ENCODE results near the gene ACHE. TPM values are rescaled to one million over a fixed set of nuclear protein-coding genes. Genes with fewer than 3 reads are reported as not detected.

ACHE gene
- total and polyA plus RNA-seq, 2 donors from 2014 or later = 1.6 to 3.6 TPM

DNA sequence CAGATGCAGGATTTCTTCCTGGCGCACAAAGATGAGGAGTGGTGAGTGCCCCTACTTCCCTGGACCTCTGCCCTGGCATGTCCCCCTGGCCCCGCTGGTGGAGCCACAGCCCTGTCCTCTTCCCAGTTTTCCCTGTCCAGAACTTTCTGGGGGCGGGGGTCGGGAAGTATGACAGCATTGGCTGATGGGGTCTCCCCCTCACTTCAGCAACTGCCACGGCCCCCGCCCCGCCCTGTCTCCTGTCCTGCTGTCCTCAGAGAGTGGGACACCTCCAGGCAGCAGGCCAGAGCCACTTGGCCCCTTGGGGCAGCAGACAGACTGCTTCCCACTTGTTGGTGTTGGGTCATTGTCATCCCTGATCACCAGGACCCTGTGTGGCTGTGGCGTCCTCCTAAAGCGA, 13.5 kb downstream of the ACHE start:
- H3K36me3 ChIP-seq (ENCODE audit: control insufficient read depth in 2 of 3, insufficient read depth in 3 of 3, low read length in 3 of 3) = peaks cover 14 to 55% (median 32%) of the 10 kb centered on the region in 3 donors
- FAIRE-seq (no peak), DNase-seq (peak in 1 of 5 donors; percentile 78)
- no peaks in the 10 kb centered on the region for H3K27me3 ChIP-seq (ENCODE audit: control insufficient read depth, insufficient read depth, low read length)
- H3K9me3 ChIP-seq (ENCODE audit: control insufficient read depth in 2 of 3, insufficient read depth in 1 of 3, low read length in 3 of 3) = no peaks in the 10 kb centered on the region
- H3K4me3 ChIP-seq (ENCODE audit: low read length in 3 of 3) = no peak overlapping the region
- H3K9ac ChIP-seq (ENCODE audit: low read length in 3 of 3) = no peak overlapping the region
- no peak overlapping the region for H3K27ac ChIP-seq (ENCODE audit: low read depth in 2 of 2, low read length in 2 of 2)
- H3K4me1 ChIP-seq (ENCODE audit: control insufficient read depth in 2 of 3, insufficient read depth in 2 of 3, low read depth in 1 of 3, low read length in 3 of 3) = peaks cover 0 to 4% (median 0%) of the 10 kb centered on the region in 3 donors
- intact Hi-C loops (cut with DNase I) = no loop called here
- TF ChIP-seq, protein P1, sequence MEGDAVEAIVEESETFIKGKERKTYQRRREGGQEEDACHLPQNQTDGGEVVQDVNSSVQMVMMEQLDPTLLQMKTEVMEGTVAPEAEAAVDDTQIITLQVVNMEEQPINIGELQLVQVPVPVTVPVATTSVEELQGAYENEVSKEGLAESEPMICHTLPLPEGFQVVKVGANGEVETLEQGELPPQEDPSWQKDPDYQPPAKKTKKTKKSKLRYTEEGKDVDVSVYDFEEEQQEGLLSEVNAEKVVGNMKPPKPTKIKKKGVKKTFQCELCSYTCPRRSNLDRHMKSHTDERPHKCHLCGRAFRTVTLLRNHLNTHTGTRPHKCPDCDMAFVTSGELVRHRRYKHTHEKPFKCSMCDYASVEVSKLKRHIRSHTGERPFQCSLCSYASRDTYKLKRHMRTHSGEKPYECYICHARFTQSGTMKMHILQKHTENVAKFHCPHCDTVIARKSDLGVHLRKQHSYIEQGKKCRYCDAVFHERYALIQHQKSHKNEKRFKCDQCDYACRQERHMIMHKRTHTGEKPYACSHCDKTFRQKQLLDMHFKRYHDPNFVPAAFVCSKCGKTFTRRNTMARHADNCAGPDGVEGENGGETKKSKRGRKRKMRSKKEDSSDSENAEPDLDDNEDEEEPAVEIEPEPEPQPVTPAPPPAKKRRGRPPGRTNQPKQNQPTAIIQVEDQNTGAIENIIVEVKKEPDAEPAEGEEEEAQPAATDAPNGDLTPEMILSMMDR (IDR thresholded peaks at IDR 0.05; ENCODE audit: borderline replicate concordance, extremely low read depth, insufficient read depth) = no peak

DNA sequence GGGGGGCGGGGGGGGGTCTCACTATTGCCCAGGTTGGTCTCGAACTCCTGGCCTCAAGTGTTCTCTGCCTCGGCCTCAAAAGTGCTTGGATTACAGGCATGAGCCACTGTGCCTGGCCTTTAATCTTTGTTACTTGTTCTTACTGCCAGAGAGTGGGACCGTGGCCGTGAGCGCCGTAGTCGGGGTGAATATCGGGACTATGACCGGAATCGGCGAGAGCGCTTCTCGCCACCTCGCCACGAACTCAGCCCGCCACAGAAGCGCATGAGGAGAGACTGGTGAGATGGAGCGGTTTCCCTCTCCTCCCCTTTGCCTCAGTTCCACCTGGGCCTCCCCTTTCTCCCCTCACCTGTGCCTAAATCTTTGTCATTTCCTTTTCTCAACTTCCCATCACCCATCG, 14.6 kb downstream of the ACHE start:
- intact Hi-C loops (cut with DNase I) = no loop called here
- Histone ChIP-seq H3K27me3 (ENCODE audit: control insufficient read depth, insufficient read depth, low read length) (no peaks in the 10 kb centered on the region), H3K36me3 (ENCODE audit: control insufficient read depth in 2 of 3, insufficient read depth in 3 of 3, low read length in 3 of 3) (peaks cover 6 to 44% (median 23%) of the 10 kb centered on the region in 3 donors), H3K4me1 (ENCODE audit: control insufficient read depth in 2 of 3, insufficient read depth in 2 of 3, low read depth in 1 of 3, low read length in 3 of 3) (peaks cover 4 to 10% (median 6%) of the 10 kb centered on the region in 3 donors), H3K9me3 (ENCODE audit: control insufficient read depth in 2 of 3, insufficient read depth in 1 of 3, low read length in 3 of 3) (no peaks in the 10 kb centered on the region), H3K4me3 (ENCODE audit: low read length in 3 of 3) (no peak overlapping the region), H3K9ac (ENCODE audit: low read length in 3 of 3) (no peak overlapping the region), H3K27ac (ENCODE audit: low read depth in 2 of 2, low read length in 2 of 2) (no peak overlapping the region)
- FAIRE-seq (no peak), DNase-seq (no peak)
- TF ChIP-seq, protein P1 (IDR thresholded peaks at IDR 0.05; ENCODE audit: borderline replicate concordance, extremely low read depth, insufficient read depth) = no peak

DNA sequence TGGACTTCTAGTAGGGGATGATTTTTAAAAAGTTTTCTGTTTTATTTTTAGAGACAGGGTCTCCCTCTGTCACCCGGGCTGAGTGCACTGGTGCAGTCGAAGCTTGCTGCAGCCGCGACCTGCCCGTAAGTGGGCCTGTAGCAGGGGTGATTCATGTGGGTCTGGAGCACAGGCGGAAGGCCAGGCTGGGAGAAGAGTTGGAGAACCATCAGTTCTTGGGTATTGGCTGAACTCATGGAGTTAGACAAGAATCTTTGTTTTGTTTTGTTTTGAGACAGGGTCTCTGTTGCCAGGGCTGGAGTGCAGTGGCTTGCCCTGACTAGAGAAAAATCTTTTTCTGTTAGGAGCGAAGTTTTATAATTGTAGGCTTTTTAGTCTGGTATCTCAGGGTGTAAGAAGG, 15.0 kb downstream of the ACHE start:
- no peak for FAIRE-seq
- Histone ChIP-seq H3K36me3 (ENCODE audit: control insufficient read depth in 2 of 3, insufficient read depth in 3 of 3, low read length in 3 of 3) (peaks cover 4 to 39% (median 18%) of the 10 kb centered on the region in 3 donors), H3K4me3 (ENCODE audit: low read length in 3 of 3) (no peak overlapping the region), H3K9ac (ENCODE audit: low read length in 3 of 3) (no peak overlapping the region), H3K9me3 (ENCODE audit: control insufficient read depth in 2 of 3, insufficient read depth in 1 of 3, low read length in 3 of 3) (no peaks in the 10 kb centered on the region), H3K27ac (ENCODE audit: low read depth in 2 of 2, low read length in 2 of 2) (no peak overlapping the region), H3K27me3 (ENCODE audit: control insufficient read depth, insufficient read depth, low read length) (no peaks in the 10 kb centered on the region), H3K4me1 (ENCODE audit: control insufficient read depth in 2 of 3, insufficient read depth in 2 of 3, low read depth in 1 of 3, low read length in 3 of 3) (peaks cover 4 to 12% (median 8%) of the 10 kb centered on the region in 3 donors)
- intact Hi-C loops (cut with DNase I) = no loop called here
- TF ChIP-seq, protein P1 (IDR thresholded peaks at IDR 0.05; ENCODE audit: borderline replicate concordance, extremely low read depth, insufficient read depth) = no peak
- no peak for DNase-seq
